IgD-negative memory B cell (primary cell): ENCODE measurements around the gene PTPRM. TPM values are rescaled to one million over a fixed set of nuclear protein-coding genes. Genes with fewer than 3 reads are reported as not detected.

Experiments used
- H3K27ac Mint-ChIP-seq, 3 donors: one replicate each; pipeline ENCODE4 v1.8.0; 2020 to 2022; ENCODE audit warnings: mild to moderate bottlenecking in 3 of 3, mixed read lengths in 3 of 3, moderate library complexity in 1 of 3
- H3K27me3 Mint-ChIP-seq: one replicate; pipeline ENCODE4 v1.8.0; 2021; ENCODE audit warnings: mixed read lengths
- H3K36me3 Mint-ChIP-seq: one replicate; pipeline ENCODE4 v1.8.0; 2020; ENCODE audit warnings: mild to moderate bottlenecking, mixed read lengths
- H3K4me1 Mint-ChIP-seq, 3 donors: one replicate each; pipeline ENCODE4 v1.8.0; 2020 to 2022; ENCODE audit warnings: mixed read lengths in 3 of 3, mild to moderate bottlenecking in 1 of 3
- H3K4me3 Mint-ChIP-seq, 4 donors: one replicate each; pipeline ENCODE4 v1.8.0; 2020 to 2022; ENCODE audit warnings: mild to moderate bottlenecking in 4 of 4, mixed read lengths in 4 of 4, moderate library complexity in 3 of 4
- H3K9me3 Mint-ChIP-seq, 3 donors: one replicate each; pipeline ENCODE4 v1.8.0; 2020 to 2021; ENCODE audit warnings: mixed read lengths in 3 of 3, mild to moderate bottlenecking in 1 of 3
- polyA plus RNA-seq: library from polyadenylated mRNA; unstranded; fragments of 300-500 nt; fragmentation: Illumina TruSeq; gene quantifications from one replicate; pipeline ENCODE4 v1.2.3, GENCODE V29; 2021

Gene PTPRM
- polyA plus RNA-seq, 1 donor from 2014 or later: 0.61 TPM

GRCh38 chr18:8142131-8142711, 575.1 kb downstream of the PTPRM start:
- no peaks in the 10 kb centered on the region for H3K4me1 Mint-ChIP-seq
- peaks cover 3% of the 10 kb centered on the region for H3K27me3 Mint-ChIP-seq
- H3K4me3 Mint-ChIP-seq: no peak overlapping the region
- H3K27ac Mint-ChIP-seq: no peak overlapping the region
- peaks cover 1 to 11% (median 11%) of the 10 kb centered on the region in 3 donors for H3K9me3 Mint-ChIP-seq
- H3K36me3 Mint-ChIP-seq: no peaks in the 10 kb centered on the region

DNA sequence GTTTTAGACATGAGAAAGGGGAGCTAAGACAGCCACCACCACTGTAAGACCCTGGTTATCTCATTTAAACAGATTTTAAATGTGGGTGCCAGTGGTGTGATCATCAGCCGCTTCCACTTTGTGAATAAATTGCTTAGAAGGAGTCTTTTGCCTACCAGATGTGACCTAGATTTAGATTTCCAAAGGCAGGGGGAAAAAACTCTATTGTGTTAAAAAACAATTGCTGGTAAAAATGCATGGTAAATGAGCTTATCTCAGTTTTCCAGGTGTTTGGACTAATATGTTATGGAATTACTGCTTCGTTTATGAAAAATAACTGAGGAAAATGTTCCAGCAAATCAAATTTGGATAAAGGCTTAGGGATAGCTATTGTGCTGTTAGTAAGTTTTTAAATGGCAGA, 575.8 kb downstream of the PTPRM start:
- Mint-ChIP-seq H3K4me3 (no peak overlapping the region), H3K4me1 (no peaks in the 10 kb centered on the region), H3K27me3 (peaks cover 3% of the 10 kb centered on the region), H3K27ac (no peak overlapping the region), H3K36me3 (no peaks in the 10 kb centered on the region), H3K9me3 (peaks cover 1 to 11% (median 10%) of the 10 kb centered on the region in 3 donors)

DNA sequence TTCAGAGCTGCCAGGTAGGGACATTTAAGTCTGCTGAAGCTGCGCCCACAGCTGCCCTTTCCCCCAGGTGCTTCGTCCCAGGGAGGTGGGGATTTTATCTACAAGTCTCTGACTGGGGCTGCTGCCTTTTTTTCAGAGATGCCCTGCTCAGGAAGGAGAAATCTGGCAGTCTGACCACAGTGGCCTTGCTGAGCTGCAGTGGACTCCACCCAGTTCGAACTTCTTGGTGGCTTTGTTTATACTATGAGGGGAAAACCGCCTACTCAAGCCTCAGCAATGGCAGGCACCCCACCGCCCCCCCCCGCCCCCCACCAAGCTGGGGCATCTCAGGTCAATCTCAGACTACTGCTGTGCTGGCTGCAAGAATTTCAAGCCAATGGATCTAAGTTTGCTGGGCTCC, 584.1 kb downstream of the PTPRM start:
- peaks cover 0 to 2% (median 0%) of the 10 kb centered on the region in 3 donors for H3K4me1 Mint-ChIP-seq
- H3K36me3 Mint-ChIP-seq: no peaks in the 10 kb centered on the region
- no peak overlapping the region for H3K27ac Mint-ChIP-seq
- peaks cover 1% of the 10 kb centered on the region for H3K27me3 Mint-ChIP-seq
- H3K9me3 Mint-ChIP-seq: peaks cover under 1 to 12% (median 7%) of the 10 kb centered on the region in 3 donors
- H3K4me3 Mint-ChIP-seq: no peak overlapping the region

- no peak overlapping the region for H3K27ac Mint-ChIP-seq
- peaks cover 0 to 2% (median 0%) of the 10 kb centered on the region in 3 donors for H3K4me1 Mint-ChIP-seq
- H3K9me3 Mint-ChIP-seq: peaks cover 0 to 5% (median 0%) of the 10 kb centered on the region in 3 donors
- no peak overlapping the region for H3K4me3 Mint-ChIP-seq
- H3K27me3 Mint-ChIP-seq: peaks cover 1% of the 10 kb centered on the region
- H3K36me3 Mint-ChIP-seq: no peaks in the 10 kb centered on the region
Measured at GRCh38 chr18:8153887-8154583, 586.9 kb downstream of the PTPRM start.

DNA sequence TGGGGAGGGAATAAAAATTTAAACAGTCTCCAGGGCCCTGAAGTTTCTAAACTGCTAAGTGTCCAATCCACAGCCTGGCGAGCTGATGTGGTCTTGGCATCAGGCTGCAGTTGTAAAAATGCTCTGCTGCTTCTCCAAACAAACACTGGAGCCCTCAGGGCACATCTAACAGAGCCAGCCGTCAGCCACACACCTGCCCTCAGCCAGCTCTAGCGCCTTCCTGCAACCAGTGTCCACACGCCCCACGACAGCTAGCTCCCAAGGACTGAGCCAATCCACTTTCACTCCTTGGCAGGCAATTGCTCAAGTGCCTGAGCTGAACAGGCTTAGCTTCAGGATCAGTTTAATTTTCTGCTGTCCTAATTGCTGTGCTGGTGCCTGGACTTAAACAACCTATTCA, 595.7 kb downstream of the PTPRM start:
- H3K4me3 Mint-ChIP-seq: no peak overlapping the region

GRCh38 chr18:8163286-8163959, 596.3 kb downstream of the PTPRM start:
- peaks cover 0 to 4% (median 2%) of the 10 kb centered on the region in 3 donors for H3K9me3 Mint-ChIP-seq
- peaks cover 2% of the 10 kb centered on the region for H3K36me3 Mint-ChIP-seq
- H3K27ac Mint-ChIP-seq: no peak overlapping the region

More for the DNA sequence above, 595.7 kb downstream of the PTPRM start:
- no peak overlapping the region for H3K27ac Mint-ChIP-seq
- peaks cover 0 to 4% (median 2%) of the 10 kb centered on the region in 3 donors for H3K9me3 Mint-ChIP-seq
- H3K27me3 Mint-ChIP-seq: no peaks in the 10 kb centered on the region
- H3K4me1 Mint-ChIP-seq: no peaks in the 10 kb centered on the region
- H3K36me3 Mint-ChIP-seq: peaks cover 2% of the 10 kb centered on the region

GRCh38 chr18:8165095-8165494, 598.0 kb downstream of the PTPRM start:
- no peak overlapping the region for H3K4me3 Mint-ChIP-seq
- no peaks in the 10 kb centered on the region for H3K4me1 Mint-ChIP-seq
- peaks cover 1% of the 10 kb centered on the region for H3K27me3 Mint-ChIP-seq
- H3K36me3 Mint-ChIP-seq: peaks cover 4% of the 10 kb centered on the region
- no peak overlapping the region for H3K27ac Mint-ChIP-seq
- peaks cover 0 to 4% (median 2%) of the 10 kb centered on the region in 3 donors for H3K9me3 Mint-ChIP-seq

More at GRCh38 chr18:8163286-8163959, 596.3 kb downstream of the PTPRM start:
- Mint-ChIP-seq H3K27me3 (no peaks in the 10 kb centered on the region), H3K4me1 (no peaks in the 10 kb centered on the region), H3K4me3 (no peak overlapping the region)

DNA sequence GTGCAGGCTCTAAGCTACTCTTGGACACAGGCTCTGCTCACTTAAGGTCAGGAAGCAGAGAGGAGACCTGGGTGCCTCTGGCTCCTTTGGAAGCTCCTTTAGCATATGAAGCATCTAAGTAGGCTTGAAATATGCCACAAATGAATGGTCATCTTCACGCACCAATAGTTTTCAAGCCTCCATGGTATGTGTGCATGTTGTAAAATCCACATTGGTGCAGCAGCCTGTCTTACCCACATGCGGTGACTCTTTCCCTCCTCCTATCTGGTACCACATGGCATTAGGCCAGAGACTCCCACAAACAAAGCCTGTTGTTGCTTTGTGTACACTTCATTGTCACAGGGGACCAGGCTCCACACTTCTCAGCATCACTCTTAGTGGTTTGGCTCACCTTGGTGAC, 599.9 kb downstream of the PTPRM start:
- Mint-ChIP-seq H3K27me3 (peaks cover 1% of the 10 kb centered on the region), H3K9me3 (peaks cover 0 to 4% (median 2%) of the 10 kb centered on the region in 3 donors), H3K27ac (no peak overlapping the region), H3K36me3 (peaks cover 1% of the 10 kb centered on the region), H3K4me1 (no peaks in the 10 kb centered on the region), H3K4me3 (no peak overlapping the region)

DNA sequence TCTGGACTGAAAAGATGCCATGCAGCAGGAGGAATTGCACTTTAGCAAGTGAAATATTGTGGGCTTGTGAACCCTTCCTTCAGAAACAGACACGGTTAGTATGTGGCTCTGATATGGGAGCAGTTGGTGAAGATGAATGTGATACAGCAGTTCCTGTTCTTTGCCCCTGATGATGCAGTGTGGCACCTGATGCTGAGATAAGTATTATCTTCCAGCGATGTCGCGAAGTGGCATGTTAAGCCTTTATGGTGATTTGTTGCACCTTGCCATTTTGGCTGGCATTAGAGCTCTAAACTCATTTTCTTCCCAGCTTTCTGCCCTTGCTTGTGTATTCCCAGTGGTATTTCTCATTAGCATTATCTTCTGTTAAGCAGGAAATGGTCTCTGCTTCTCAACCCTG, 600.6 kb downstream of the PTPRM start:
- peaks cover 1% of the 10 kb centered on the region for H3K27me3 Mint-ChIP-seq
- H3K4me1 Mint-ChIP-seq: no peaks in the 10 kb centered on the region
- H3K27ac Mint-ChIP-seq: no peak overlapping the region
- H3K36me3 Mint-ChIP-seq: peaks cover 1% of the 10 kb centered on the region
- no peak overlapping the region for H3K4me3 Mint-ChIP-seq
- H3K9me3 Mint-ChIP-seq: peaks cover 0 to 4% (median 2%) of the 10 kb centered on the region in 3 donors

GRCh38 chr18:8169722-8170121, 602.6 kb downstream of the PTPRM start:
- Mint-ChIP-seq H3K36me3 (peaks cover 1% of the 10 kb centered on the region), H3K4me3 (no peak overlapping the region), H3K27me3 (peaks cover 1% of the 10 kb centered on the region), H3K4me1 (no peaks in the 10 kb centered on the region), H3K9me3 (no peaks in the 10 kb centered on the region), H3K27ac (no peak overlapping the region)

DNA sequence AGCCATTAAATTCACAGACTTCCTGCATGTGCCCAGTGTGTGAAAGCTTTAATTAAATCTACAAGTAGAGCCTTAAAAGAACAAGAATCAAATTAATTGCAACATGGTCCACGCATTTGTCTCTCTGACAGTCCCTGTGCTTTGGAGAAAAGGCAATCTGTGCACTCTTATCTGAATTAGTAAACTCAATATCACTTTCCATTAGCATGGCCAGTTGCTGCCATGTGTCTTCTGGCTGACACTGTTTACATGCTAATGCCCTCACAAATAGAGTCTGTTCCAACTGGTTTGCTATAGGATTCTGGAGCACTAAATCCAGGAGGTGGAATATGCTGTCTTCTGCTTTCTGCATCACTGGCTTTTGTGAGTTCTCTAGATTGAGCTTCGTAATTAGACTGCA, 607.7 kb downstream of the PTPRM start:
- no peak overlapping the region for H3K27ac Mint-ChIP-seq
- peaks cover 0 to 4% (median 4%) of the 10 kb centered on the region in 3 donors for H3K9me3 Mint-ChIP-seq
- no peak overlapping the region for H3K4me3 Mint-ChIP-seq
- H3K27me3 Mint-ChIP-seq: no peaks in the 10 kb centered on the region
- H3K36me3 Mint-ChIP-seq: no peaks in the 10 kb centered on the region
- H3K4me1 Mint-ChIP-seq: no peaks in the 10 kb centered on the region

DNA sequence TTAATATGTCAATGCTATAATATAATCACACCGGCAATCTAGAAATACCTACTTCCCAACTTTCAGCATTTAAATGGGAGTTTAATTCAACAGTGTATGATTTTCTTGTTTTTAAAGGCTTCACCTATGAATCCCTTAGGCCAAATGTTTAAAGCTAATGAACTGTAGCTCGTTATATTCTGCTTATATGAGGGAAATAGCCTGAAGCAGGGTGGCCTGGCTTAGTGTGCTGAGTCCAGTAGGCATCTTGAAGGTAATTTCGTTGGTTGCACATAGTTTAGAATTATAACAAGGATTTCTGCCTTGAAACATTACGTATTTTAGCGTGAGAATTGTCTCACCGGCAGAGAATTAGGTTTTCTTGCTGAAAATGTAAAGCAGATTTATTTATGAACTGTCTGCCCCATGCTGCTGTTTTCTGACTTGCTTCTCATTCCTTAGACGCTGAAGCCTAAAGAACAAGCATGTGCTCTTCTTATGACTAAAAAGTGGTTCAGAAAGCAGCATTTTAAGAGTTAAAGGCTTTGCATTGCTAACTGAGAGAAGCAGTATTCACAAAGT, 608.5 kb downstream of the PTPRM start:
- H3K9me3 Mint-ChIP-seq: peaks cover 0 to 8% (median 5%) of the 10 kb centered on the region in 3 donors
- no peaks in the 10 kb centered on the region for H3K36me3 Mint-ChIP-seq
- no peak overlapping the region for H3K4me3 Mint-ChIP-seq
- no peak overlapping the region for H3K27ac Mint-ChIP-seq
- H3K4me1 Mint-ChIP-seq: no peaks in the 10 kb centered on the region
- H3K27me3 Mint-ChIP-seq: no peaks in the 10 kb centered on the region

DNA sequence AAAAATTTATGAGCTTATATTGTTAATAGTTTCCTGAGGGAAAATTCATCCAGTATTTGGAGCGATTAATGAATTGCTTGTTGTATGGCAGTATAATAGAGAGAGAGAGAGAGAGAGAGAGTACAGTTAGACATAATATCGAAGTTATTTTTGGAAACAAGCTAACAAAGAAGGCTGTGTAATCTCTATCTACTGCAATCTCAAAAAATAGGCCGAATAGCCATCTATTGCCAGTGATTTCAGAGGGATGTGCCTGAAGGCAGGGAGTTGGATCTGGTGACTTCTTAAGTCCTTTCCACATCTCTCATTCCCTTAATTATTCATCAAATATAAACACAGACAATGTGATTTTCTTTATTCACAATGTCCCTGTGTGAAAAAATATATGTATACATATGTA, 609.0 kb downstream of the PTPRM start:
- no peak overlapping the region for H3K27ac Mint-ChIP-seq
- H3K4me3 Mint-ChIP-seq: no peak overlapping the region
- peaks cover 0 to 8% (median 5%) of the 10 kb centered on the region in 3 donors for H3K9me3 Mint-ChIP-seq
- H3K4me1 Mint-ChIP-seq: no peaks in the 10 kb centered on the region
- H3K27me3 Mint-ChIP-seq: no peaks in the 10 kb centered on the region
- no peaks in the 10 kb centered on the region for H3K36me3 Mint-ChIP-seq

DNA sequence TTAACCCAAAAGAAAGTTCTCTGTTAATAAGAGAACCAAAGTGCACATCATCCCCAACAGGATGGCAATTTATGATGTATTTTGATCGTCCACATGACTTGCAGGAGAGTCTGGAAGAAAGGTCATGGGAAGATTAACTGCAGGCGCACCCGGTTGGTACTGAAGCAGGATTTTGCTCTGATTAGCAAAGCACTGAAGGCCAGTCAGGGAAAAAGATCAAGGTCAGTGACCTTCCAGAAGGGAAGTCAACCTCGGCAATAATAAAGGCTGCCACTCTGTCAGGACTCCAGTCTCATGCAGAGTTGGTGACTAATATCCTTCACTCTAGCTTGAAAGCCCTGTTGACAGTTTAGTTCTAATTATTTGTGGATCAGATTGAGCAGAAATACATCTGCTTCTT, 609.4 kb downstream of the PTPRM start:
- Mint-ChIP-seq H3K27ac (no peak overlapping the region), H3K9me3 (peaks cover 0 to 8% (median 5%) of the 10 kb centered on the region in 3 donors), H3K27me3 (no peaks in the 10 kb centered on the region), H3K36me3 (no peaks in the 10 kb centered on the region), H3K4me1 (no peaks in the 10 kb centered on the region), H3K4me3 (no peak overlapping the region)

GRCh38 chr18:8177330-8178016, 610.4 kb downstream of the PTPRM start:
- H3K27me3 Mint-ChIP-seq: no peaks in the 10 kb centered on the region
- H3K4me1 Mint-ChIP-seq: no peaks in the 10 kb centered on the region
- H3K36me3 Mint-ChIP-seq: no peaks in the 10 kb centered on the region
- no peak overlapping the region for H3K4me3 Mint-ChIP-seq
- no peak overlapping the region for H3K27ac Mint-ChIP-seq
- peaks cover 0 to 8% (median 5%) of the 10 kb centered on the region in 3 donors for H3K9me3 Mint-ChIP-seq
